IMR-90 (cell line): ENCODE results near the gene JAK1. TPM values are rescaled to one million over a fixed set of nuclear protein-coding genes. Genes with fewer than 3 reads are reported as not detected.

Source experiments
- ATAC-seq: fragments of 200-7000 bp; cut with Tn5 transposase; 2 replicates; pipeline ENCODE4 v1.9.1; 2020; ENCODE audit warnings: low read depth, mild to moderate bottlenecking, moderate library complexity
- BruUV-seq: library from RNA; stranded (reverse); fragments of 400-500 nt; replicated peaks from 2 replicates; lab custom pipeline; 2021; lab: Mats Ljungman, UMichigan
- CTCF ChIA-PET: fragments of 300-600 bp; formaldehyde crosslinking; extraction: SDS; loops from one replicate; lab custom pipeline; 2021; ENCODE audit warnings: antibody characterized with exemption; lab: Yijun Ruan, JAX
- POLR2A ChIA-PET: fragments of 300-600 bp; sonication (Branson Sonifier 250); formaldehyde crosslinking; loops from one replicate; lab custom pipeline; 2022; ENCODE audit warnings: antibody characterized with exemption; ENCODE audit not compliant: unreplicated experiment; lab: Charles Lee
- DNase-seq: peaks from one replicate; pipeline ENCODE4 v3.0.0; 2013
- H2AFZ ChIP-seq: replicated peaks from 2 replicates; pipeline ENCODE3; 2013; ENCODE audit warnings: low read length, mild to moderate bottlenecking; ENCODE audit not compliant: poor library complexity
- H2AK5ac ChIP-seq: 2 replicates; pipeline ENCODE4 v1.6.1; 2013; ENCODE audit warnings: low read depth, low read length, inconsistent platforms
- H2AK9ac ChIP-seq: replicated peaks from 2 replicates; pipeline ENCODE3; 2013; ENCODE audit warnings: mild to moderate bottlenecking, low read depth, low read length, moderate library complexity; ENCODE audit not compliant: poor library complexity
- H2BK120ac ChIP-seq: 2 replicates; pipeline ENCODE4 v1.6.1; 2013; ENCODE audit warnings: low read depth, low read length, inconsistent platforms
- H2BK15ac ChIP-seq: 3 replicates; pipeline ENCODE4 v1.6.1; 2013; ENCODE audit warnings: low read depth, low read length, inconsistent platforms
- H2BK20ac ChIP-seq: 2 replicates; pipeline ENCODE4 v1.6.1; 2013; ENCODE audit warnings: low read depth, mild to moderate bottlenecking, inconsistent platforms, low read length, moderate library complexity
- H2BK5ac ChIP-seq: 2 replicates; pipeline ENCODE4 v1.6.1; 2013; ENCODE audit warnings: mild to moderate bottlenecking, low read depth, low read length, inconsistent platforms; ENCODE audit not compliant: poor library complexity, severe bottlenecking
- H3K14ac ChIP-seq: replicated peaks from 2 replicates; pipeline ENCODE4 v1.6.1; 2013; ENCODE audit warnings: low read depth, low read length, inconsistent platforms
- H3K18ac ChIP-seq: 2 replicates; pipeline ENCODE4 v1.6.1; 2013; ENCODE audit warnings: low read depth, low read length, control low read depth
- H3K23ac ChIP-seq: 2 replicates; pipeline ENCODE4 v1.6.1; 2013; ENCODE audit warnings: low read depth, low read length, inconsistent platforms
- H3K27ac ChIP-seq: 2 replicates; pipeline ENCODE4 v1.5.1; 2013; ENCODE audit warnings: mild to moderate bottlenecking, control low read depth, low read length; ENCODE audit not compliant: insufficient read depth
- H3K27me3 ChIP-seq: 2 replicates; pipeline ENCODE4 v1.6.1; 2013; ENCODE audit warnings: low read length; ENCODE audit not compliant: control insufficient read depth, insufficient read depth
- H3K36me3 ChIP-seq: 2 replicates; pipeline ENCODE4 v1.6.1; 2013; ENCODE audit warnings: low read length, mixed read lengths; ENCODE audit not compliant: control insufficient read depth, insufficient read depth
- H3K4ac ChIP-seq: 2 replicates; pipeline ENCODE4 v1.6.1; 2013; ENCODE audit warnings: low read depth, low read length, inconsistent platforms
- H3K4me1 ChIP-seq: 2 replicates; pipeline ENCODE4 v1.6.1; 2013; ENCODE audit warnings: low read length, mixed read lengths; ENCODE audit not compliant: control insufficient read depth, insufficient read depth
- H3K4me2 ChIP-seq: 2 replicates; pipeline ENCODE4 v1.6.1; 2013; ENCODE audit warnings: low read depth, mild to moderate bottlenecking, control low read depth, low read length, moderate library complexity
- H3K4me3 ChIP-seq: 2 replicates; pipeline ENCODE4 v1.5.1; 2013; ENCODE audit warnings: low read depth, mild to moderate bottlenecking, control low read depth, low read length, moderate library complexity; ENCODE audit not compliant: insufficient read depth
- H3K56ac ChIP-seq: 2 replicates; pipeline ENCODE4 v1.6.1; 2013; ENCODE audit warnings: low read length, inconsistent platforms; ENCODE audit not compliant: insufficient read depth; ENCODE audit errors: extremely low read depth
- H3K79me1 ChIP-seq, 2 experiments: 2 replicates each; pipeline ENCODE4 v1.6.1; 2013; ENCODE audit warnings: low read length in 2 of 2, inconsistent platforms in 1 of 2, low read depth in 1 of 2
- H3K9ac ChIP-seq: 2 replicates; pipeline ENCODE4 v1.6.1; 2013; ENCODE audit warnings: low read depth, low read length, control low read depth
- H3K9me1 ChIP-seq: 2 replicates; pipeline ENCODE4 v1.6.1; 2013; ENCODE audit warnings: low read length, inconsistent platforms; ENCODE audit not compliant: insufficient read depth
- H3K9me3 ChIP-seq: 2 replicates; pipeline ENCODE4 v1.6.1; 2013; ENCODE audit warnings: low read length; ENCODE audit not compliant: control insufficient read depth, insufficient read depth
- H4K20me1 ChIP-seq: 2 replicates; pipeline ENCODE4 v1.6.1; 2013; ENCODE audit warnings: low read length, inconsistent platforms; ENCODE audit not compliant: insufficient read depth
- H4K5ac ChIP-seq: 2 replicates; pipeline ENCODE4 v1.6.1; 2013; ENCODE audit warnings: mild to moderate bottlenecking, low read depth, low read length, control low read depth
- H4K8ac ChIP-seq, 2 experiments: 2 replicates each; pipeline ENCODE4 v1.6.1; 2013; ENCODE audit warnings: low read depth in 2 of 2, low read length in 2 of 2, control low read depth in 1 of 2, inconsistent platforms in 1 of 2
- H4K91ac ChIP-seq: 2 replicates; pipeline ENCODE4 v1.6.1; 2013; ENCODE audit warnings: low read depth, low read length, inconsistent platforms; ENCODE audit not compliant: insufficient read depth
- USF2 ChIP-seq: fragments of 150-350 bp; IDR thresholded peaks from 2 replicates; pipeline ENCODE4 v1.6.1; 2017; ENCODE audit warnings: mild to moderate bottlenecking, antibody characterized with exemption, low read length, low read depth
- WGBS, 2 experiments: methylation state at CpG; one replicate each; pipeline versions ENCODE4 v1.1.5 to v1.1.7; 2013; ENCODE audit warnings: missing lambda C conversion rate in 2 of 2; ENCODE audit not compliant: insufficient read length in 1 of 2; ENCODE audit errors: extremely low coverage in 2 of 2; 5-methylcytosine and 5-hydroxymethylcytosine counted together
- dilution Hi-C: fragments of 300-500 bp; cut with HindIII; formaldehyde crosslinking; loops from one replicate; pipeline ENCODE4 v1.14.3; 2018; ENCODE audit warnings: low sequenced_read_pairs; ENCODE audit not compliant: unreplicated experiment
- in situ Hi-C: fragments of 300-500 bp; cut with MboI; formaldehyde crosslinking; loops from 3 replicates; pipeline ENCODE4 v1.14.3; 2019; ENCODE audit warnings: low sequenced_read_pairs, inconsistent platforms, mixed read lengths
- intact Hi-C: fragments of 100-400 bp; cut with micrococcal nuclease; formaldehyde crosslinking; loops from 2 replicates; pipeline ENCODE4 v1.10.0; 2022
- polyA plus RNA-seq, 3 experiments: library from polyadenylated mRNA; depleted of rRNA; stranded (reverse); fragments of >200 nt; gene quantifications; 2 replicates each; pipeline ENCODE4 v1.2.3, GENCODE V29; 2012; ENCODE audit warnings: low replicate concordance in 1 of 3
- total RNA-seq: library from RNA; depleted of rRNA; stranded (reverse); fragments of >200 nt; gene quantifications from 2 replicates; pipeline ENCODE4 v1.2.3, GENCODE V29; 2012

JAK1 gene
- total and polyA plus RNA-seq, 2 of the 4 experiments (the other 2 are of a cell fraction), result 76.9 to 103 TPM

GRCh38 chr1:64846573-64847430, 119.5 kb downstream of the JAK1 start:
- Histone ChIP-seq H3K9me3 (no peaks in the 10 kb centered on the region), H3K9ac (no peak overlapping the region), H3K36me3 (peaks cover 70% of the 10 kb centered on the region), H2AFZ (no peak overlapping the region), H2BK20ac (no peak overlapping the region), H3K18ac (no peak overlapping the region), H4K91ac (no peak overlapping the region), H3K9me1 (peaks cover 12% of the 10 kb centered on the region), H3K23ac (no peak overlapping the region), H3K4me2 (no peak overlapping the region), H4K8ac (no peak overlapping the region), H3K79me1 (peaks cover 0 to 4% of the 10 kb centered on the region in 2 experiments; a peak in 1 of 4 replicates), H2AK5ac (no peak overlapping the region), H4K20me1 (no peaks in the 10 kb centered on the region), H3K27ac (no peak overlapping the region), H4K5ac (no peak overlapping the region), H2BK120ac (no peak overlapping the region), H2BK5ac (no peak overlapping the region), H2BK15ac (no peak overlapping the region), H3K56ac (no peak overlapping the region), H2AK9ac (no peak overlapping the region), H3K27me3 (no peaks in the 10 kb centered on the region), H3K4me3 (no peak overlapping the region), H3K14ac (no peak overlapping the region), H3K4me1 (peaks cover 3% of the 10 kb centered on the region; the same call in 1 of the 2 replicates), H3K4ac (no peak overlapping the region)
- POLR2A ChIA-PET, result no interaction called here
- no TSS peak for BruUV-seq
- in situ Hi-C loops (no loop called here), intact Hi-C loops (no loop called here), dilution Hi-C loops (no loop called here)
- no peak for DNase-seq
- ATAC-seq, result no peak
- no peak for TF ChIP-seq USF2
- CTCF ChIA-PET, result no interaction called here
- no CpG with 5 or more reads among the region's 10 CpGs for WGBS, 2 experiments
